OCI-LY1 (cell line): Measurements from ENCODE around the gene CAPNS1.
"Not testable (repeated sequence)": the region's sequence is repeated elsewhere in the genome, so short reads cannot be mapped to it uniquely, and the experiment has no call there.

Experiments used
- H2AFZ ChIP-seq: fragments of 200-600 bp; sonication (generic), shearing (Covaris generic); 2 replicates; pipeline ENCODE4 v1.6.0; 2014; ENCODE audit warnings: antibody characterized with exemption, mild to moderate bottlenecking, low read length
- H3F3A ChIP-seq: fragments of 200-600 bp; sonication (generic), shearing (Covaris generic); 2 replicates; pipeline ENCODE4 v1.6.0; 2014; ENCODE audit warnings: mild to moderate bottlenecking, antibody characterized with exemption, low read length, moderate library complexity; ENCODE audit not compliant: insufficient read depth
- H3K27ac ChIP-seq: fragments of 200-600 bp; sonication (generic); 2 replicates; pipeline ENCODE4 v1.5.1; 2014; ENCODE audit warnings: low read length, mixed run types, mild to moderate bottlenecking, low read depth; ENCODE audit not compliant: poor library complexity, severe bottlenecking
- H3K27me3 ChIP-seq: fragments of 200-600 bp; sonication (generic); 2 replicates; pipeline ENCODE4 v1.6.0; 2014; ENCODE audit warnings: antibody characterized with exemption, mild to moderate bottlenecking, low read length, moderate library complexity; ENCODE audit not compliant: insufficient read depth
- H3K36me3 ChIP-seq: fragments of 200-600 bp; sonication (generic); 2 replicates; pipeline ENCODE4 v1.6.1; 2014; ENCODE audit warnings: mild to moderate bottlenecking, antibody characterized with exemption, low read length, moderate library complexity, mixed read lengths; ENCODE audit not compliant: insufficient read depth
- H3K4me1 ChIP-seq: fragments of 200-600 bp; sonication (generic); 2 replicates; pipeline ENCODE4 v1.5.1; 2014; ENCODE audit warnings: mild to moderate bottlenecking, low read length, moderate library complexity; ENCODE audit not compliant: insufficient read depth, severe bottlenecking
- H3K4me2 ChIP-seq: fragments of 200-600 bp; sonication (generic), shearing (Covaris generic); 2 replicates; pipeline ENCODE4 v1.6.1; 2014; ENCODE audit warnings: low read length
- H3K4me3 ChIP-seq: fragments of 200-600 bp; sonication (generic); 2 replicates; pipeline ENCODE4 v1.5.1; 2014; ENCODE audit warnings: low read length, low read depth, mild to moderate bottlenecking, mixed read lengths; ENCODE audit not compliant: poor library complexity, severe bottlenecking
- H3K79me2 ChIP-seq: fragments of 200-600 bp; shearing (Covaris generic); 2 replicates; pipeline ENCODE4 v1.6.1; 2016; ENCODE audit warnings: mixed run types, low read length, mixed read lengths; ENCODE audit not compliant: insufficient read depth
- H3K9ac ChIP-seq: fragments of 200-600 bp; sonication (generic), shearing (Covaris generic); 2 replicates; pipeline ENCODE4 v1.6.1; 2014; ENCODE audit warnings: mild to moderate bottlenecking, low read length, mixed read lengths
- H3K9me2 ChIP-seq: fragments of 200-600 bp; sonication (generic), shearing (Covaris generic); 2 replicates; pipeline ENCODE4 v1.6.1; 2014; ENCODE audit warnings: low read depth, mild to moderate bottlenecking, low read length, mixed read lengths
- H3K9me3 ChIP-seq: fragments of 200-600 bp; shearing (Covaris generic); 2 replicates; pipeline ENCODE4 v1.6.1; 2014; ENCODE audit warnings: low read length, mixed read lengths
- H4K20me1 ChIP-seq: fragments of 200-600 bp; sonication (generic), shearing (Covaris generic); 2 replicates; pipeline ENCODE4 v1.6.0; 2016; ENCODE audit warnings: mild to moderate bottlenecking, low read length; ENCODE audit not compliant: insufficient read depth
- EZH2 ChIP-seq: fragments of 200-600 bp; sonication (generic), shearing (Covaris generic); IDR thresholded peaks from 2 replicates; pipeline ENCODE4 v1.8.0; 2017; ENCODE audit warnings: borderline replicate concordance, mixed run types, mild to moderate bottlenecking, antibody characterized with exemption, low read length, moderate library complexity, mixed read lengths
- TF ChIP-seq, protein P1 (sequence below): fragments of 200-600 bp; sonication (generic), shearing (Covaris generic); IDR thresholded peaks from 2 replicates; pipeline ENCODE4 v1.5.1; 2017; ENCODE audit warnings: mild to moderate bottlenecking, antibody characterized with exemption, low read length, moderate library complexity, mixed read lengths

The CAPNS1 gene

DNA sequence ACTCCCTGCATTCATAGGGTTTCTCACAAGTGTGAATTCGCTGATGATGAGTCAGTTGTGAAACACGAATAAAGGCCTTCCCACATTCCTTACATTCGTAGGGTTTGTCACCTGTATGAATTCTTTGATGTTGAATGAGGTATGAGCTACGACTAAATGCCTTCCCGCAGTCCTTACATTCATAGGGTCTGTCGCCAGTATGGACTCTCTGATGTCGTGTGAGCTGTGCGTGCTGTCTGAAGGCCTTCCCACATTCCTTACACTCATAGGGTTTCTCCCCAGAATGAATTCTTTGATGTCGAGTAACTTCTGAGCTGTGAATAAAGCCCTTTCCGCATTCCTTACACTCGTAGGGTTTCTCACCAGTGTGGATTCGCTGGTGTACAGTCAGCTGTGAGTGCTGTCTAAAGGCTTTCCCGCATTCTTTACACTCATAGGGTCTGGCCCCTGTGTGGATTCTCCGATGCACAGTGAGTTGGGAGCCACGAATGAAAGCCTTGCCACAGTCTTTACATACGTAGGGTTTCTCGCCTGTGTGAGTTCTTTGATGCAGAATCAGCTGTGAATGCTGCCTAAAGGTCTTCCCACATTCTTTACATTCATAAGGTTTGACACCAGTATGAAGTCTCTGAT, 42.9 kb downstream of the CAPNS1 start:
- H3K79me2 ChIP-seq: no peaks in the 10 kb centered on the region
- no peaks in the 10 kb centered on the region for H3K4me1 ChIP-seq
- H3K9ac ChIP-seq: no peak overlapping the region
- no peak overlapping the region for H2AFZ ChIP-seq
- peaks cover 9% of the 10 kb centered on the region for H3K36me3 ChIP-seq
- no peaks in the 10 kb centered on the region for H3F3A ChIP-seq
- H3K9me2 ChIP-seq: no peaks in the 10 kb centered on the region
- no peak overlapping the region for H3K27ac ChIP-seq
- peaks cover 5% of the 10 kb centered on the region; the same call in 1 of the 2 replicates for H3K9me3 ChIP-seq
- no peak overlapping the region for H3K4me3 ChIP-seq
- H3K27me3 ChIP-seq: no peaks in the 10 kb centered on the region
- no peaks in the 10 kb centered on the region for H4K20me1 ChIP-seq
- no peak overlapping the region for H3K4me2 ChIP-seq
- TF ChIP-seq, protein P1, sequence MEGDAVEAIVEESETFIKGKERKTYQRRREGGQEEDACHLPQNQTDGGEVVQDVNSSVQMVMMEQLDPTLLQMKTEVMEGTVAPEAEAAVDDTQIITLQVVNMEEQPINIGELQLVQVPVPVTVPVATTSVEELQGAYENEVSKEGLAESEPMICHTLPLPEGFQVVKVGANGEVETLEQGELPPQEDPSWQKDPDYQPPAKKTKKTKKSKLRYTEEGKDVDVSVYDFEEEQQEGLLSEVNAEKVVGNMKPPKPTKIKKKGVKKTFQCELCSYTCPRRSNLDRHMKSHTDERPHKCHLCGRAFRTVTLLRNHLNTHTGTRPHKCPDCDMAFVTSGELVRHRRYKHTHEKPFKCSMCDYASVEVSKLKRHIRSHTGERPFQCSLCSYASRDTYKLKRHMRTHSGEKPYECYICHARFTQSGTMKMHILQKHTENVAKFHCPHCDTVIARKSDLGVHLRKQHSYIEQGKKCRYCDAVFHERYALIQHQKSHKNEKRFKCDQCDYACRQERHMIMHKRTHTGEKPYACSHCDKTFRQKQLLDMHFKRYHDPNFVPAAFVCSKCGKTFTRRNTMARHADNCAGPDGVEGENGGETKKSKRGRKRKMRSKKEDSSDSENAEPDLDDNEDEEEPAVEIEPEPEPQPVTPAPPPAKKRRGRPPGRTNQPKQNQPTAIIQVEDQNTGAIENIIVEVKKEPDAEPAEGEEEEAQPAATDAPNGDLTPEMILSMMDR: no peak
- no peak for TF ChIP-seq EZH2

DNA sequence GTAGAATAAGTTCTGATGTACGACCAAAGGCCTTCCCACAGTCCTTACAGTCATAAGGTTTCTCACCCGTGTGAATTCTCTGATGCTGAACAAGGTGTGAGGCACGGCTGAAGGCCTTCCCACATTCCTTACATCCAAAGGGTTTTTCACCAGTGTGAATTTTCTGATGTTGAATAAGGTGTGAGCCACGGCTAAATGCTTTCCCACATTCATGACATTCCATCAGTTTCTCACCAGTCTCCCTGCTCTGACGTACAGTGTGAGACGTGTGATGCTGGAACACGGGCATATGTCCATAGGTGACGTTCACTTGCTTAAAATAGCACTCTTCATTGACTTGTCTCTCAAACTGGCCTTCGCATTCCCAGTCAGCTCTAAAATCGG, 43.4 kb downstream of the CAPNS1 start:
- TF ChIP-seq EZH2: no peak
- TF ChIP-seq, protein P1: no peak
- no peak overlapping the region for H2AFZ ChIP-seq
- no peaks in the 10 kb centered on the region for H3K4me1 ChIP-seq
- H3K4me2 ChIP-seq: no peak overlapping the region
- peaks cover 5% of the 10 kb centered on the region; the same call in 1 of the 2 replicates for H3K9me3 ChIP-seq
- no peaks in the 10 kb centered on the region for H3K79me2 ChIP-seq
- no peak overlapping the region for H3K4me3 ChIP-seq
- H3K9ac ChIP-seq: no peak overlapping the region
- no peaks in the 10 kb centered on the region for H4K20me1 ChIP-seq
- H3K9me2 ChIP-seq: no peaks in the 10 kb centered on the region
- H3K27ac ChIP-seq: no peak overlapping the region
- H3K36me3 ChIP-seq: peaks cover 9% of the 10 kb centered on the region
- H3F3A ChIP-seq: no peaks in the 10 kb centered on the region
- no peaks in the 10 kb centered on the region for H3K27me3 ChIP-seq

- not testable (repeated sequence) for H3K9me2 ChIP-seq, H3F3A ChIP-seq, H2AFZ ChIP-seq, H3K9me3 ChIP-seq, H3K4me3 ChIP-seq, H3K27me3 ChIP-seq, H3K9ac ChIP-seq, H3K4me1 ChIP-seq, H3K36me3 ChIP-seq, H3K27ac ChIP-seq, H4K20me1 ChIP-seq, H3K79me2 ChIP-seq, H3K4me2 ChIP-seq
Observed at GRCh38 chr19:36186722-36187121, 46.9 kb downstream of the CAPNS1 start.

GRCh38 chr19:36196249-36196648, 56.4 kb downstream of the CAPNS1 start:
- no peaks in the 10 kb centered on the region for H3K27me3 ChIP-seq
- H3K79me2 ChIP-seq: no peaks in the 10 kb centered on the region
- H2AFZ ChIP-seq: no peak overlapping the region
- TF ChIP-seq EZH2: no peak
- TF ChIP-seq, protein P1: no peak
- H3K4me1 ChIP-seq: peaks cover 7% of the 10 kb centered on the region
- H3K27ac ChIP-seq: no peak overlapping the region
- H3K9me3 ChIP-seq: no peaks in the 10 kb centered on the region
- no peaks in the 10 kb centered on the region for H3K9me2 ChIP-seq
- H4K20me1 ChIP-seq: no peaks in the 10 kb centered on the region
- H3K9ac ChIP-seq: no peak overlapping the region
- H3K36me3 ChIP-seq: no peaks in the 10 kb centered on the region
- H3K4me3 ChIP-seq: no peak overlapping the region
- H3F3A ChIP-seq: no peaks in the 10 kb centered on the region
- H3K4me2 ChIP-seq: no peak overlapping the region
